B cell (primary cell): ENCODE results near the gene TMEM208. TPM values are rescaled to one million over a fixed set of nuclear protein-coding genes. Genes with fewer than 3 reads are reported as not detected.

Experiments
- ATAC-seq: fragments of 200-7000 bp; cut with Tn5 transposase; one replicate; pipeline ENCODE4 v1.10.0; 2021; ENCODE audit warnings: low read depth, mild to moderate bottlenecking, moderate number of reproducible peaks, moderate library complexity
- CTCF ChIA-PET: fragments of 350-600 bp; sonication (Branson Sonifier 250); formaldehyde crosslinking; loops from one replicate; lab custom pipeline; 2021; ENCODE audit warnings: antibody characterized with exemption, inconsistent platforms; lab: Charles Lee
- POLR2A ChIA-PET: fragments of 350-600 bp; sonication (Branson Sonifier 250); formaldehyde crosslinking; loops from one replicate; lab custom pipeline; 2021; ENCODE audit warnings: antibody characterized with exemption; lab: Charles Lee
- DNase-seq: peaks from one replicate; pipeline ENCODE4 v3.0.0; 2013
- H2AFZ ChIP-seq: 2 replicates; pipeline ENCODE4 v1.6.1; 2012; ENCODE audit warnings: mild to moderate bottlenecking, low read depth, low read length; ENCODE audit not compliant: insufficient read depth, poor library complexity, severe bottlenecking
- H3K27ac ChIP-seq, 2 donors: 1 replicate in 1 of 2; 2 replicates in 1 of 2; pipeline ENCODE4 v1.5.1; 2012 to 2013; ENCODE audit warnings: low read length in 2 of 2, mild to moderate bottlenecking in 2 of 2, moderate library complexity in 1 of 2
- H3K27me3 ChIP-seq, 4 experiments: fragments of 200-600 bp in 1 of 4; sonication (generic) in 1 of 4; replicated peaks in 1 of 4; 1 replicate in 2 of 4; 2 replicates in 2 of 4; pipeline versions ENCODE4 v1.6.1 to v1.7.0; 2013 to 2016; ENCODE audit warnings: low read length in 3 of 4, mild to moderate bottlenecking in 2 of 4, mixed read lengths in 1 of 4, moderate library complexity in 1 of 4; ENCODE audit not compliant: insufficient read depth in 4 of 4, control insufficient read depth in 3 of 4; ENCODE audit errors: control extremely low read depth in 1 of 4
- H3K36me3 ChIP-seq, 2 experiments: replicated peaks in 1 of 2; 1 replicate in 1 of 2; 2 replicates in 1 of 2; pipeline versions ENCODE4 v1.6.1 to v1.7.1; 2013; ENCODE audit warnings: low read length in 1 of 2; ENCODE audit not compliant: insufficient read depth in 2 of 2, control insufficient read depth in 1 of 2; ENCODE audit errors: control extremely low read depth in 1 of 2, extremely low read depth in 1 of 2
- H3K4me1 ChIP-seq, 2 donors: fragments of 200-600 bp in 1 of 2; sonication (generic) in 1 of 2; 1 replicate in 1 of 2; 2 replicates in 1 of 2; pipeline versions ENCODE4 v1.5.1 to v1.6.1; 2013 to 2017; ENCODE audit warnings: low read length in 2 of 2; ENCODE audit not compliant: control insufficient read depth in 2 of 2, insufficient read depth in 2 of 2
- H3K4me2 ChIP-seq: replicated peaks from 2 replicates; pipeline ENCODE3; 2012; ENCODE audit warnings: mild to moderate bottlenecking, low read depth, low read length; ENCODE audit not compliant: poor library complexity, severe bottlenecking
- H3K4me3 ChIP-seq, 5 experiments: fragments of 200-600 bp in 1 of 5; sonication (generic) in 1 of 5; 1 replicate in 3 of 5; 2 replicates in 2 of 5; pipeline versions ENCODE4 v1.5.1 to v1.7.0; 2011 to 2016; ENCODE audit warnings: low read length in 4 of 5, mild to moderate bottlenecking in 4 of 5, low read depth in 2 of 5, control low read depth in 1 of 5, moderate library complexity in 1 of 5; ENCODE audit not compliant: insufficient read depth in 1 of 5; ENCODE audit errors: control extremely low read depth in 1 of 5, extremely low read depth in 1 of 5
- H3K79me2 ChIP-seq: fragments of 200-600 bp; sonication (generic); one replicate; pipeline ENCODE4 v1.6.0; 2016; ENCODE audit warnings: low read length; ENCODE audit not compliant: control insufficient read depth, insufficient read depth
- H3K9ac ChIP-seq: fragments of 200-600 bp; sonication (generic); 2 replicates; pipeline ENCODE4 v1.6.1; 2017; ENCODE audit warnings: mild to moderate bottlenecking, low read length, moderate library complexity
- H3K9me3 ChIP-seq, 3 donors: one replicate each; pipeline versions ENCODE4 v1.6.1 to v1.7.1; 2013; ENCODE audit warnings: low read length in 2 of 3; ENCODE audit not compliant: control insufficient read depth in 2 of 3, insufficient read depth in 1 of 3; ENCODE audit errors: control extremely low read depth in 1 of 3
- H4K20me1 ChIP-seq: 2 replicates; pipeline ENCODE4 v1.6.0; 2012; ENCODE audit warnings: mild to moderate bottlenecking, low read length; ENCODE audit not compliant: insufficient read depth, control insufficient read depth, poor library complexity, severe bottlenecking
- H3K27ac Mint-ChIP-seq: one replicate; pipeline ENCODE4 v1.8.0; 2021; ENCODE audit warnings: mixed read lengths
- H3K27me3 Mint-ChIP-seq: one replicate; pipeline ENCODE4 v1.8.0; 2021; ENCODE audit warnings: mixed read lengths
- H3K4me1 Mint-ChIP-seq: one replicate; pipeline ENCODE4 v1.8.0; 2021; ENCODE audit warnings: mixed read lengths
- H3K4me3 Mint-ChIP-seq: one replicate; pipeline ENCODE4 v1.8.0; 2021; ENCODE audit warnings: mixed read lengths
- H3K9me3 Mint-ChIP-seq: one replicate; pipeline ENCODE4 v1.8.0; 2022; ENCODE audit warnings: mixed read lengths; ENCODE audit not compliant: insufficient read depth
- EZH2 ChIP-seq: IDR thresholded peaks from 2 replicates; pipeline ENCODE4 v1.6.1; 2012; ENCODE audit warnings: borderline replicate concordance, low read depth, mild to moderate bottlenecking, moderate library complexity, low read length; ENCODE audit not compliant: insufficient read depth, poor library complexity, severe bottlenecking
- WGBS: methylation state at CpG from one replicate; pipeline ENCODE4 v1.1.5; 2013; ENCODE audit warnings: missing lambda C conversion rate; ENCODE audit not compliant: insufficient coverage; 5-methylcytosine and 5-hydroxymethylcytosine counted together
- intact Hi-C: fragments of 100-400 bp; cut with micrococcal nuclease; formaldehyde crosslinking; loops from one replicate; pipeline ENCODE4 v1.10.0; 2022
- polyA plus RNA-seq: library from polyadenylated mRNA; depleted of rRNA; stranded (reverse); fragments of >200 nt; gene quantifications from 2 replicates; pipeline ENCODE4 v1.2.3, GENCODE V29; 2012
- total RNA-seq, 2 donors: library from RNA; stranded (reverse); fragments of 120-200 nt in 1 of 2; gene quantifications; 1 replicate in 1 of 2; 2 replicates in 1 of 2; pipeline versions ENCODE4 v1.2.3 to v1.2.4, GENCODE V29; 2013 to 2022
- TF ChIP-seq, protein P1 (sequence below): fragments of 200-600 bp; IDR thresholded peaks from one replicate; pipeline ENCODE4 v1.8.0; 2022; ENCODE audit warnings: antibody characterized with exemption, mild to moderate bottlenecking

The TMEM208 gene
- total and polyA plus RNA-seq, 2 donors (not counting 1 experiment from before 2014, with no cell fraction given): 36.1 to 40.4 TPM

DNA sequence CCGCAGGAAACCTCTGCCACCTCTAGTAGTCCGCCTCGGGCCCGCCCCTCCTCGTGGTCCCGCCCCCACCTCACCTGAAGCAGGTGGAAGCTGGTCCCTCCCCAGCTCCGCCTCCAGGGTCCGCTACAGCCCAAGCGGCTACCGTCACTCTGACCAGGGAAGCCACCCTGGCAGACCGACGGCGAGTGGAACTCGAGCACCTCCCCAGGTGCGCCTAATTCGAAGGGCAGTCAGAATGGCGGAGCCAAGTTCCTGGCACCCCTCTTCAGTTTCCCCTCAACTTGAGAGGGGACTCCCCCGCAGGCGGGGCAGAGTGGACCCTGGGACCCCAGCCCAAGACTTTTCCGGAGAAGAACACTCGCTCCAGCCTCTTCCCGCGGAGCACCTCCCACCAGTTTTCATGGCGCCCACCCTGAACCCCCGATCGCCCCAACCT lies 19.8 kb downstream of the TMEM208 start:
- TF ChIP-seq EZH2: no peak
- TF ChIP-seq, protein P1, sequence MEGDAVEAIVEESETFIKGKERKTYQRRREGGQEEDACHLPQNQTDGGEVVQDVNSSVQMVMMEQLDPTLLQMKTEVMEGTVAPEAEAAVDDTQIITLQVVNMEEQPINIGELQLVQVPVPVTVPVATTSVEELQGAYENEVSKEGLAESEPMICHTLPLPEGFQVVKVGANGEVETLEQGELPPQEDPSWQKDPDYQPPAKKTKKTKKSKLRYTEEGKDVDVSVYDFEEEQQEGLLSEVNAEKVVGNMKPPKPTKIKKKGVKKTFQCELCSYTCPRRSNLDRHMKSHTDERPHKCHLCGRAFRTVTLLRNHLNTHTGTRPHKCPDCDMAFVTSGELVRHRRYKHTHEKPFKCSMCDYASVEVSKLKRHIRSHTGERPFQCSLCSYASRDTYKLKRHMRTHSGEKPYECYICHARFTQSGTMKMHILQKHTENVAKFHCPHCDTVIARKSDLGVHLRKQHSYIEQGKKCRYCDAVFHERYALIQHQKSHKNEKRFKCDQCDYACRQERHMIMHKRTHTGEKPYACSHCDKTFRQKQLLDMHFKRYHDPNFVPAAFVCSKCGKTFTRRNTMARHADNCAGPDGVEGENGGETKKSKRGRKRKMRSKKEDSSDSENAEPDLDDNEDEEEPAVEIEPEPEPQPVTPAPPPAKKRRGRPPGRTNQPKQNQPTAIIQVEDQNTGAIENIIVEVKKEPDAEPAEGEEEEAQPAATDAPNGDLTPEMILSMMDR: no peak
- ChIA-PET CTCF (interaction anchor here (1.0 to 4.2 kb wide), 7 partner anchors 15 to 103 kb away, joined by 3 to 33 read pairs (median 10); partner anchors contain the start of gene TMEM208), POLR2A (interaction anchor here (0.6 to 3.7 kb wide), 3 partner anchors 20 to 233 kb away, joined by 3 to 27 read pairs (median 4); partner anchors contain the start of gene TMEM208)
- H3K4me1 Mint-ChIP-seq: peaks cover 53% of the 10 kb centered on the region
- DNase-seq: no peak
- Histone ChIP-seq H3K27me3 (peaks cover 0 to 17% (median 12%) of the 10 kb centered on the region in 4 experiments), H3K27ac (peak overlapping the region; percentile 16 to 48), H3K79me2 (peaks cover 20% of the 10 kb centered on the region), H3K4me3 (peak overlapping the region; percentile 70 to 97 (median 79)), H2AFZ (peak overlapping the region; percentile 82), H3K36me3 (peaks cover 0 to under 1% of the 10 kb centered on the region in 2 experiments), H4K20me1 (peaks cover 8% of the 10 kb centered on the region), H3K4me1 (peaks cover 46 to 55% of the 10 kb centered on the region in 2 donors), H3K9ac (peak overlapping the region; percentile 81), H3K4me2 (peak overlapping the region; percentile 100), H3K9me3 (no peaks in the 10 kb centered on the region)
- WGBS: 0% methylated on average over 26 of the region's 26 CpGs
- intact Hi-C loops: loop anchor here (1.0 to 10.0 kb wide), 7 partner anchors 19 to 418 kb away; partner anchors contain the start of genes ACD, ATP6V0D1, C16orf86 and E2F4
- ATAC-seq: no peak
- no peaks in the 10 kb centered on the region for H3K9me3 Mint-ChIP-seq
- H3K27ac Mint-ChIP-seq: peak overlapping the region; percentile 70
- peaks cover 9% of the 10 kb centered on the region for H3K27me3 Mint-ChIP-seq
- H3K4me3 Mint-ChIP-seq: peak overlapping the region; percentile 96
